HepG2 (cell line): ENCODE data around the gene ZNF526. TPM values are rescaled to one million over a fixed set of nuclear protein-coding genes. Genes with fewer than 3 reads are reported as not detected.

ENCODE experiments used
- BORCS8-MEF2B ChIP-seq: sonication (generic); formaldehyde crosslinking; IDR thresholded peaks from 2 replicates; pipeline ENCODE4 v1.8.0; 2022; ENCODE audit warnings: mild to moderate bottlenecking, missing genetic modification reagents
- CBX5 ChIP-seq: sonication (generic); formaldehyde crosslinking; IDR thresholded peaks from 2 replicates; pipeline ENCODE4 v1.4.0; 2020; ENCODE audit warnings: missing genetic modification reagents, borderline replicate concordance
- CREM ChIP-seq, 2 experiments: sonication (generic) in 1 of 2; formaldehyde crosslinking in 1 of 2; IDR thresholded peaks; 2 replicates each; pipeline versions ENCODE4 v1.4.0 to v1.6.1; 2016 to 2020; ENCODE audit warnings: antibody characterized with exemption in 1 of 2, mild to moderate bottlenecking in 1 of 2, missing genetic modification reagents in 1 of 2
- EED ChIP-seq: sonication (generic); formaldehyde crosslinking; IDR thresholded peaks from 2 replicates; pipeline ENCODE4 v1.5.0; 2020; ENCODE audit warnings: mild to moderate bottlenecking, missing genetic modification reagents
- EP300 ChIP-seq, 3 experiments: sonication (generic) in 1 of 3; formaldehyde crosslinking in 1 of 3; IDR thresholded peaks; 2 replicates each; pipeline versions ENCODE4 v1.5.1 to v1.6.1; 2011 to 2020; ENCODE audit warnings: low read depth in 2 of 3, low read length in 2 of 3, borderline replicate concordance in 1 of 3, improper control_type of control experiment in 1 of 3, mild to moderate bottlenecking in 1 of 3, missing genetic modification reagents in 1 of 3, moderate library complexity in 1 of 3
- FOXK2 ChIP-seq: fragments of 450-650 bp; IDR thresholded peaks from 2 replicates; pipeline ENCODE4 v1.6.1; 2016
- GZF1 ChIP-seq: sonication (generic); formaldehyde crosslinking; IDR thresholded peaks from 2 replicates; pipeline ENCODE4 v1.5.1; 2020; ENCODE audit warnings: mild to moderate bottlenecking, missing genetic modification reagents
- HDAC6 ChIP-seq: fragments of 200-600 bp; sonication (generic); IDR thresholded peaks from 2 replicates; pipeline ENCODE4 v1.7.0; 2017; ENCODE audit warnings: mild to moderate bottlenecking, antibody characterized with exemption, low read length, low read depth
- HNF1A ChIP-seq, 2 experiments: sonication (generic) in 1 of 2; formaldehyde crosslinking in 1 of 2; IDR thresholded peaks; 2 replicates each; pipeline versions ENCODE4 v1.4.0 to v1.6.1; 2016 to 2020; ENCODE audit warnings: borderline replicate concordance in 1 of 2, low read depth in 1 of 2, mild to moderate bottlenecking in 1 of 2, missing genetic modification reagents in 1 of 2
- KLF6 ChIP-seq: IDR thresholded peaks from 2 replicates; pipeline ENCODE4 v1.8.0; 2016; ENCODE audit warnings: missing biosample characterization, missing genetic modification reagents
- MED13 ChIP-seq: sonication (generic); formaldehyde crosslinking; IDR thresholded peaks from 2 replicates; pipeline ENCODE4 v1.5.0; 2020; ENCODE audit warnings: missing genetic modification reagents
- NFE2L1 ChIP-seq: sonication (generic); formaldehyde crosslinking; IDR thresholded peaks from 2 replicates; pipeline ENCODE4 v1.4.0; 2020; ENCODE audit warnings: missing genetic modification reagents, mild to moderate bottlenecking, borderline replicate concordance
- POLR2AphosphoS2 ChIP-seq: IDR thresholded peaks from 2 replicates; pipeline ENCODE4 v1.6.1; 2011; ENCODE audit warnings: low read depth, low read length, improper control_type of control experiment
- RCOR2 ChIP-seq: IDR thresholded peaks from 2 replicates; pipeline ENCODE4 v1.6.1; 2016; ENCODE audit warnings: missing biosample characterization, missing genetic modification reagents
- SIX4 ChIP-seq: sonication (generic); formaldehyde crosslinking; IDR thresholded peaks from 2 replicates; pipeline ENCODE4 v1.4.0; 2020; ENCODE audit warnings: missing genetic modification reagents
- SMARCE1 ChIP-seq: fragments of 450-650 bp; IDR thresholded peaks from 2 replicates; pipeline ENCODE4 v1.6.1; 2017; ENCODE audit warnings: borderline replicate concordance
- SRSF4 ChIP-seq: fragments of 200-400 bp; formaldehyde crosslinking; IDR thresholded peaks from one replicate; pipeline ENCODE4 v1.6.1; 2018; ENCODE audit warnings: mild to moderate bottlenecking, low read depth, low read length, moderate library complexity; ENCODE audit not compliant: poor library complexity, severe bottlenecking
- SRSF9 ChIP-seq: fragments of 200-400 bp; formaldehyde crosslinking; IDR thresholded peaks from 2 replicates; pipeline ENCODE4 v1.6.1; 2018; ENCODE audit warnings: borderline replicate concordance, mild to moderate bottlenecking, low read depth, low read length; ENCODE audit not compliant: insufficient read depth, poor library complexity, severe bottlenecking
- SSRP1 ChIP-seq: IDR thresholded peaks from 2 replicates; pipeline ENCODE4 v1.6.1; 2016; ENCODE audit warnings: control low read depth
- ZNF343 ChIP-seq: sonication (generic); formaldehyde crosslinking; IDR thresholded peaks from 2 replicates; pipeline ENCODE4 v1.4.0; 2020; ENCODE audit warnings: mild to moderate bottlenecking, missing genetic modification reagents
- ZNF382 ChIP-seq: sonication (generic); formaldehyde crosslinking; IDR thresholded peaks from 2 replicates; pipeline ENCODE4 v1.5.0; 2020; ENCODE audit warnings: missing genetic modification reagents, mild to moderate bottlenecking, borderline replicate concordance
- ZNF770 ChIP-seq: sonication (generic); formaldehyde crosslinking; IDR thresholded peaks from 2 replicates; pipeline ENCODE4 v1.5.0; 2020; ENCODE audit warnings: mild to moderate bottlenecking, missing genetic modification reagents
- ZNF775 ChIP-seq: sonication (generic); formaldehyde crosslinking; IDR thresholded peaks from 2 replicates; pipeline ENCODE4 v1.4.0; 2020; ENCODE audit warnings: missing genetic modification reagents, mild to moderate bottlenecking, moderate library complexity, borderline replicate concordance
- polyA plus RNA-seq, 8 experiments: library from polyadenylated mRNA; depleted of rRNA in 3 of 8; stranded (reverse) in 7 of 8; unstranded in 1 of 8; fragments of >200 nt; fragmentation: Illumina TruSeq in 4 of 8; extraction: Trizol in 4 of 8; gene quantifications; 2 replicates each; pipeline versions ENCODE4 v1.2.1 to v1.2.3, GENCODE V29; 2011 to 2016; ENCODE audit warnings: low read depth in 4 of 8, missing spikeins in 1 of 8, mixed read lengths in 1 of 8; ENCODE audit not compliant: insufficient read depth in 1 of 8
- total RNA-seq, 5 experiments: library from RNA; depleted of rRNA; stranded (reverse); fragments of >200 nt; fragmentation: Illumina TruSeq; extraction: Trizol; gene quantifications; 2 replicates each; pipeline ENCODE4 v1.2.3, GENCODE V29; 2016; ENCODE audit warnings: low read depth in 1 of 5

ZNF526 gene
- total and polyA plus RNA-seq, 2 of the 13 experiments (the other 11 are each of a cell fraction or from before 2014, with no cell fraction given), result 3.3 to 8.4 TPM

GRCh38 chr19:42254089-42254849 lies 34.2 kb downstream of the ZNF526 start (continued):
- TF ChIP-seq RCOR2 (no peak), SSRP1 (CRISPR knock-in tag) (no peak), ZNF343 (CRISPR knock-in tag) (peak; percentile 38; the same call in 1 of the 2 replicates), SRSF9 (no peak), POLR2AphosphoS2 (no peak), ZNF775 (CRISPR knock-in tag) (no peak), KLF6 (CRISPR knock-in tag) (no peak), SRSF4 (no peak), BORCS8-MEF2B (CRISPR knock-in tag) (0 out of 2 replicates have a peak, but pooled peaks have one; percentile 7), ZNF770 (CRISPR knock-in tag) (no peak), FOXK2 (no peak), MED13 (no peak), GZF1 (CRISPR knock-in tag) (no peak), EP300 (IDR thresholded peaks at IDR 0.05; ENCODE audit: low read depth in 2 of 2, low read length in 2 of 2) (peak in 1 of 2 experiments; percentile 15; a peak in 1 of 4 replicates), EP300 (CRISPR knock-in tag; IDR thresholded peaks at IDR 0.05; ENCODE audit: borderline replicate concordance) (no peak), HDAC6 (no peak), CREM (IDR thresholded peaks at IDR 0.05) (peak; percentile 37; the same call in 1 of the 2 replicates), CREM (CRISPR knock-in tag; IDR thresholded peaks at IDR 0.05) (no peak), HNF1A (IDR thresholded peaks at IDR 0.05; ENCODE audit: low read depth) (peak; percentile 29; the same call in 1 of the 2 replicates), HNF1A (CRISPR knock-in tag; IDR thresholded peaks at IDR 0.05; ENCODE audit: borderline replicate concordance) (no peak), EED (CRISPR knock-in tag) (peak; percentile 42; the same call in 1 of the 2 replicates), ZNF382 (CRISPR knock-in tag) (no peak), SMARCE1 (no peak), SIX4 (CRISPR knock-in tag) (no peak), CBX5 (no peak), NFE2L1 (CRISPR knock-in tag) (no peak)
